Amniotic stem cell (primary cell): ENCODE measurements around the gene HIPK4.
"Not testable (repeated sequence)": the region's sequence is repeated elsewhere in the genome, so short reads cannot be mapped to it uniquely, and the experiment has no call there.

Experiments used
- DNase-seq: peaks from one replicate; lab custom pipeline; 2025; lab: John Stamatoyannopoulos, UW

Gene HIPK4

GRCh38 chr19:40337594-40337993, 52.4 kb downstream of the HIPK4 start:
- no peak for DNase-seq

- DNase-seq = no peak
Observed at GRCh38 chr19:40337107-40337506, 52.9 kb downstream of the HIPK4 start.

GRCh38 chr19:40336601-40336900, 53.4 kb downstream of the HIPK4 start:
- no peak for DNase-seq

- no peak for DNase-seq
Observed at GRCh38 chr19:40335855-40336600, 54.0 kb downstream of the HIPK4 start.

GRCh38 chr19:40335101-40335500, 54.9 kb downstream of the HIPK4 start:
- no peak for DNase-seq

- not testable (repeated sequence) for DNase-seq
Observed at GRCh38 chr19:40333083-40333482, 56.9 kb downstream of the HIPK4 start.

- no peak for DNase-seq
Observed at GRCh38 chr19:40332669-40333068, 57.3 kb downstream of the HIPK4 start.

- no peak for DNase-seq
Observed at GRCh38 chr19:40331052-40331451, 58.9 kb downstream of the HIPK4 start.
